Ishikawa (cell line): ENCODE results near the gene VAPB.

Experiments
- CEBPB ChIP-seq: IDR thresholded peaks from 2 replicates; pipeline ENCODE4 v1.6.1; 2012
- CREB1 ChIP-seq: IDR thresholded peaks from 2 replicates; pipeline ENCODE4 v1.6.1; 2012; ENCODE audit warnings: low read depth
- EGR1 ChIP-seq: IDR thresholded peaks from 2 replicates; pipeline ENCODE4 v1.6.1; 2012
- EP300 ChIP-seq: IDR thresholded peaks from 2 replicates; pipeline ENCODE4 v1.6.1; 2012; ENCODE audit warnings: borderline replicate concordance
- FOXM1 ChIP-seq: IDR thresholded peaks from 2 replicates; pipeline ENCODE4 v1.6.1; 2012; ENCODE audit warnings: low read depth, borderline replicate concordance
- MAX ChIP-seq: IDR thresholded peaks from 2 replicates; pipeline ENCODE4 v1.6.1; 2012
- NFIC ChIP-seq: IDR thresholded peaks from 2 replicates; pipeline ENCODE4 v1.6.1; 2012
- RAD21 ChIP-seq: IDR thresholded peaks from 2 replicates; pipeline ENCODE4 v1.6.1; 2012; ENCODE audit warnings: low read depth
- REST ChIP-seq: IDR thresholded peaks from 2 replicates; pipeline ENCODE4 v1.6.1; 2012; ENCODE audit warnings: low read depth, mild to moderate bottlenecking
- TAF1 ChIP-seq: IDR thresholded peaks from 2 replicates; pipeline ENCODE4 v1.6.1; 2012; ENCODE audit warnings: low read depth, mild to moderate bottlenecking
- TCF12 ChIP-seq: IDR thresholded peaks from 2 replicates; pipeline ENCODE4 v1.6.1; 2012; ENCODE audit warnings: low read depth
- TEAD4 ChIP-seq: IDR thresholded peaks from 2 replicates; pipeline ENCODE4 v1.6.1; 2012
- YY1 ChIP-seq: IDR thresholded peaks from 2 replicates; pipeline ENCODE4 v1.6.1; 2012; ENCODE audit warnings: low read depth
- ZBTB7A ChIP-seq: IDR thresholded peaks from 2 replicates; pipeline ENCODE4 v1.6.1; 2012; ENCODE audit warnings: low read depth
- TF ChIP-seq, protein P1 (sequence below): IDR thresholded peaks from 2 replicates; pipeline ENCODE4 v1.6.1; 2012

VAPB gene

DNA sequence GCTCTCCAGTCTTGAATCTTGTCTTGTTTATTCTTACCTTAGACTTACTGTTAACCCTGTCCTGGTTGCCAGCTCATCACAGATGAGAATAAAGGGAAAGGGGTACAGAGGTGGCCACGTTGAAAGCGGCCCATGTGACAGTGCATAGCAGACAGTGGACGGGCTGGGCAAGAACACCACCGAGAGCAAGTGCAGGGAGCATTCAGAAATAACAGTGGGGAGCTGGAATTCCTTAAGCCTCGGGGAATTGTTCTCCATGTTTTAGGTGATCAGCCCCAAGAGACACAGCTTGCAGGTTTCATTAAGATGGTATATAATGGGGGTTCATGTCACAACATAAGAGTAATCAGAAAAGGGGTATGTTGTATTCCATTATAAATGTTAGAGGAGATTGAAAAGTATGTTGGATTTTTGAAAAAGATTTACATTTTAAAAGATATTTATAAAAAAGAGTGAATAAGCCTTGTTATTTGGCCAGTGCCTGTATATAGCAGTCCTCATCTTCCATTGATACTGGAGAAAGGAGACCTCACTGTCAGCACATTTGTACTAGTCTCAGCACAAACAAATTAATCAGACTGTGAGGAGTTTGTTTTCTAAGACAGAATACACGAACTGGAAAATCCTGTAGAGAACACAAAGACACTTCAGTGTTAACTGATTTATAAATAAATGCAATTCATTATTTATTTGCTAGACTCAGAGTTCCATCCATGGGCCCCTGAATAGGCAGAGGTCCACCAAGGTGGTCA is 35.4 kb downstream of the VAPB start:
- TF ChIP-seq CREB1 (no peak), RAD21 (no peak), CEBPB (no peak), YY1 (no peak), REST (no peak), EP300 (no peak), ZBTB7A (no peak), TAF1 (no peak), TCF12 (no peak)

DNA sequence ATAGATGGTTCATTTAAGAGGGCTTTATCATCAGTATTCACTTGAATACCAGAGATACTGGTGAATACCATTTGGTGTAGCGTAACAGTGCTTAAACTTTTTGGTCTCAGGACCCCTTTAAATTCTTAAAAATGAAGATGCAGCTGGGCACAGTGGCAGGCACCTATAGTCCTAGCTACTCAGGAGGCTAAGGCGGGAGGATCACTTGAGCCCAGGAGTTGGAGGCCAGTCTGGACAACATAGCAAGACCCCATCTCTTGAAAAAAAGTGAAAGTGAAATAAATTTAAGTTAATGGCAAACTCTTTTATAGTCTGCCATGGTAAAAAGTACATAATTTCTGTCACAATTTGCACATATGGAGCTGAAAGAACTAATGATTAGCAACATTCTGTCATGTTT is 39.3 kb downstream of the VAPB start:
- TF ChIP-seq CREB1 (no peak), CEBPB (no peak), NFIC (no peak), FOXM1 (no peak), EGR1 (no peak), TAF1 (no peak), TEAD4 (no peak), REST (no peak), YY1 (no peak), EP300 (no peak), TCF12 (no peak), MAX (no peak), RAD21 (no peak), ZBTB7A (no peak)
- TF ChIP-seq, protein P1, sequence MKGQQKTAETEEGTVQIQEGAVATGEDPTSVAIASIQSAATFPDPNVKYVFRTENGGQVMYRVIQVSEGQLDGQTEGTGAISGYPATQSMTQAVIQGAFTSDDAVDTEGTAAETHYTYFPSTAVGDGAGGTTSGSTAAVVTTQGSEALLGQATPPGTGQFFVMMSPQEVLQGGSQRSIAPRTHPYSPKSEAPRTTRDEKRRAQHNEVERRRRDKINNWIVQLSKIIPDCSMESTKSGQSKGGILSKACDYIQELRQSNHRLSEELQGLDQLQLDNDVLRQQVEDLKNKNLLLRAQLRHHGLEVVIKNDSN: no peak

DNA sequence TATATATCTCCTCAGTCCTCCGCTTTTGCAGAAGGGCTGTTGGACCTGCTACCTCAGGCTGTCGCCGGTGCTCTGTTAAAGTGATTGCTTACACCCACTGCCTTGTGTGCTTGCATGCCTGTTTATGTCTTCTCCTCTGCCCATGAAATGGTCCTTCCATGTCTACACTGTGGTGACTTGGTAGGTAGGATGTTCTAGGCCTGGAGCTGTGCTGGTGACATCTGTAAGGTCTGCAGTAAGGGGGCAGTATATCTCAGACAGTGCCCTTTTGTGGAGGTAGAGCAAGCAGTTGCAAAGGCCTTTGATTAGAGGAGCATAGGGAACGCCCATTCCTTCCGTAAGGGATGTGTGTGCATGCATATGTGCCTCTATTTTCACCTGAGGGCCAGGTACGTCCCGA is 40.3 kb downstream of the VAPB start:
- TF ChIP-seq YY1 (no peak), MAX (no peak), RAD21 (no peak), CREB1 (no peak), TCF12 (no peak), EGR1 (no peak), TAF1 (no peak), CEBPB (no peak)
- TF ChIP-seq, protein P1: no peak

DNA sequence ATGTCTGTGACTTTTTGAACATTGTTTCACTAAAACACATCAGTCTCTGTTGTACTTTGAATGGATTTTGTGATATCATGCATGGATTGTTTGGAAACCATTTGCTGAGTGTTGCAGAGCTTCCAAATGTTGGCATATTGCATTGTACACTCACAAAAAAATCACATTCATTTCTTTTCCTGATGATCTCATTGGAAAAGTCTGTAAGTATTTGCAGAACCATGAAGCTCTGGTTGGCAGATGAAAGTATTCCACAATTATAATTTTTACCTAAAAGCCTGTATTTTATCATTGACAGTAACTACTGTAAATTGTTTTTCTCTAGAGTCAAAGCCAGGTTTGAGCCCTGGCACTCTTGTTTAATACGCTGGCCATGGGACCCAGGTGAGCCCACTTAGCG is 42.1 kb downstream of the VAPB start:
- TF ChIP-seq EP300 (no peak), TCF12 (no peak), REST (no peak), ZBTB7A (no peak), EGR1 (no peak), RAD21 (no peak), TAF1 (no peak), CEBPB (no peak), FOXM1 (no peak), YY1 (no peak), TEAD4 (no peak), MAX (no peak), CREB1 (no peak)
- TF ChIP-seq, protein P1: no peak
